ENCODE measurements around the gene RGS7. TPM values are rescaled to one million over a fixed set of nuclear protein-coding genes. Genes with fewer than 3 reads are reported as not detected.

Gene RGS7
- total and polyA plus RNA-seq, 2 of the 4 experiments (the other 2 are of a cell fraction): 0.58 to 0.72 TPM

- no peak overlapping the region for H2BK5ac ChIP-seq (ENCODE audit: low read depth, low read length, poor library complexity, severe bottlenecking)
- peaks cover 3% of the 10 kb centered on the region; the same call in 1 of the 2 replicates for H3K27me3 ChIP-seq (ENCODE audit: control insufficient read depth, insufficient read depth, low read length)
- ATAC-seq (ENCODE audit: low read depth): no peak
- no peak overlapping the region for H2BK20ac ChIP-seq (ENCODE audit: low read depth, low read length)
- H3K18ac ChIP-seq (ENCODE audit: low read depth, low read length): no peak overlapping the region
- no peak overlapping the region for H4K8ac ChIP-seq (ENCODE audit: low read depth in 2 of 2, low read length in 2 of 2)
- CTCF ChIA-PET: no interaction called here
- no peak overlapping the region for H3K27ac ChIP-seq (ENCODE audit: insufficient read depth, low read length)
- no peak overlapping the region for H2BK15ac ChIP-seq (ENCODE audit: low read depth, low read length)
- no TSS peak for BruUV-seq (replicated peaks)
- no peak overlapping the region for H3K4ac ChIP-seq (ENCODE audit: low read depth, low read length)
- H3K4me1 ChIP-seq (ENCODE audit: control insufficient read depth, insufficient read depth, low read length): no peaks in the 10 kb centered on the region
- in situ Hi-C loops (cut with MboI; ENCODE audit: low sequenced_read_pairs): no loop called here
- H4K91ac ChIP-seq (ENCODE audit: insufficient read depth, low read depth, low read length): no peak overlapping the region
- H3K4me2 ChIP-seq (ENCODE audit: low read depth, low read length): no peak overlapping the region
- H2AFZ ChIP-seq (replicated peaks; ENCODE audit: low read length, poor library complexity): no peak overlapping the region
- POLR2A ChIA-PET (ENCODE audit: unreplicated experiment): no interaction called here
- H4K5ac ChIP-seq (ENCODE audit: low read depth, low read length): no peak overlapping the region
- no peaks in the 10 kb centered on the region for H3K79me1 ChIP-seq (ENCODE audit: low read depth in 1 of 2, low read length in 2 of 2)
- no peak overlapping the region for H2BK120ac ChIP-seq (ENCODE audit: low read depth, low read length)
- H3K9me1 ChIP-seq (ENCODE audit: insufficient read depth, low read length): no peaks in the 10 kb centered on the region
- H3K4me3 ChIP-seq (ENCODE audit: insufficient read depth, low read depth, low read length): no peak overlapping the region
- intact Hi-C loops (cut with micrococcal nuclease): no loop called here
- TF ChIP-seq POLR2A (IDR thresholded peaks at IDR 0.05; ENCODE audit: low read depth, low read length): no peak
- TF ChIP-seq CHD1 (IDR thresholded peaks at IDR 0.05; ENCODE audit: low read depth, low read length): no peak
- TF ChIP-seq FOS (IDR thresholded peaks at IDR 0.05; ENCODE audit: low read depth, low read length): no peak
- TF ChIP-seq, protein P1, sequence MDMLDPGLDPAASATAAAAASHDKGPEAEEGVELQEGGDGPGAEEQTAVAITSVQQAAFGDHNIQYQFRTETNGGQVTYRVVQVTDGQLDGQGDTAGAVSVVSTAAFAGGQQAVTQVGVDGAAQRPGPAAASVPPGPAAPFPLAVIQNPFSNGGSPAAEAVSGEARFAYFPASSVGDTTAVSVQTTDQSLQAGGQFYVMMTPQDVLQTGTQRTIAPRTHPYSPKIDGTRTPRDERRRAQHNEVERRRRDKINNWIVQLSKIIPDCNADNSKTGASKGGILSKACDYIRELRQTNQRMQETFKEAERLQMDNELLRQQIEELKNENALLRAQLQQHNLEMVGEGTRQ (IDR thresholded peaks at IDR 0.05; ENCODE audit: low read depth, low read length): no peak
- no peak for TF ChIP-seq RFX5 (IDR thresholded peaks at IDR 0.05; ENCODE audit: low read depth, low read length)
- no peak for TF ChIP-seq MAFK (IDR thresholded peaks at IDR 0.05; ENCODE audit: low read depth, low read length)
- TF ChIP-seq SMC3 (IDR thresholded peaks at IDR 0.05; ENCODE audit: low read depth, low read length): no peak
- TF ChIP-seq, protein P2, sequence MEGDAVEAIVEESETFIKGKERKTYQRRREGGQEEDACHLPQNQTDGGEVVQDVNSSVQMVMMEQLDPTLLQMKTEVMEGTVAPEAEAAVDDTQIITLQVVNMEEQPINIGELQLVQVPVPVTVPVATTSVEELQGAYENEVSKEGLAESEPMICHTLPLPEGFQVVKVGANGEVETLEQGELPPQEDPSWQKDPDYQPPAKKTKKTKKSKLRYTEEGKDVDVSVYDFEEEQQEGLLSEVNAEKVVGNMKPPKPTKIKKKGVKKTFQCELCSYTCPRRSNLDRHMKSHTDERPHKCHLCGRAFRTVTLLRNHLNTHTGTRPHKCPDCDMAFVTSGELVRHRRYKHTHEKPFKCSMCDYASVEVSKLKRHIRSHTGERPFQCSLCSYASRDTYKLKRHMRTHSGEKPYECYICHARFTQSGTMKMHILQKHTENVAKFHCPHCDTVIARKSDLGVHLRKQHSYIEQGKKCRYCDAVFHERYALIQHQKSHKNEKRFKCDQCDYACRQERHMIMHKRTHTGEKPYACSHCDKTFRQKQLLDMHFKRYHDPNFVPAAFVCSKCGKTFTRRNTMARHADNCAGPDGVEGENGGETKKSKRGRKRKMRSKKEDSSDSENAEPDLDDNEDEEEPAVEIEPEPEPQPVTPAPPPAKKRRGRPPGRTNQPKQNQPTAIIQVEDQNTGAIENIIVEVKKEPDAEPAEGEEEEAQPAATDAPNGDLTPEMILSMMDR (conservative IDR thresholded peaks at IDR 0.05; ENCODE audit: low read depth, low read length): no peak
- TF ChIP-seq NFE2L2 (IDR thresholded peaks at IDR 0.05; ENCODE audit: low read depth, low read length): no peak
- TF ChIP-seq MAZ (IDR thresholded peaks at IDR 0.05; ENCODE audit: borderline replicate concordance, low read depth, low read length): no peak
- TF ChIP-seq CEBPB (IDR thresholded peaks at IDR 0.05; ENCODE audit: low read depth, low read length): no peak
- TF ChIP-seq RAD21 (IDR thresholded peaks at IDR 0.05; ENCODE audit: low read length): no peak
- no peak for TF ChIP-seq BHLHE40 (IDR thresholded peaks at IDR 0.05; ENCODE audit: low read depth, low read length)
- no peak for TF ChIP-seq MXI1 (IDR thresholded peaks at IDR 0.05; ENCODE audit: borderline replicate concordance, low read depth, low read length)
- TF ChIP-seq RCOR1 (IDR thresholded peaks at IDR 0.05; ENCODE audit: insufficient replicate concordance, low read length): no peak
- no peak for TF ChIP-seq ELK1 (IDR thresholded peaks at IDR 0.05; ENCODE audit: borderline replicate concordance, low read depth, low read length)
- no peaks in the 10 kb centered on the region for H3K9me3 ChIP-seq (ENCODE audit: control insufficient read depth, insufficient read depth, low read length)
- no peaks in the 10 kb centered on the region for H4K20me1 ChIP-seq (ENCODE audit: insufficient read depth, low read length)
- no peak overlapping the region for H3K9ac ChIP-seq (ENCODE audit: low read depth, low read length)
- no peak overlapping the region for H3K14ac ChIP-seq (replicated peaks; ENCODE audit: low read depth, low read length)
- no peaks in the 10 kb centered on the region for H3K36me3 ChIP-seq (ENCODE audit: control insufficient read depth, insufficient read depth, low read length)
- no peak overlapping the region for H3K56ac ChIP-seq (ENCODE audit: extremely low read depth, insufficient read depth, low read length)
- dilution Hi-C loops (cut with HindIII; ENCODE audit: low sequenced_read_pairs, unreplicated experiment): no loop called here
- H2AK9ac ChIP-seq (replicated peaks; ENCODE audit: low read depth, low read length, poor library complexity): no peak overlapping the region
- no peak overlapping the region for H3K23ac ChIP-seq (ENCODE audit: low read depth, low read length)
- no CpG with 5 or more reads among the region's 1 CpG for WGBS, 2 experiments (ENCODE audit: extremely low coverage in 2 of 2, insufficient read length in 1 of 2)
- DNase-seq: no peak
- H2AK5ac ChIP-seq (ENCODE audit: low read depth, low read length): no peak overlapping the region
These were observed 520.7 kb downstream of the RGS7 start for GRCh38 chr1:240836271-240836670.

Data from IMR-90 (cell line).